ENCODE measurements around the gene LRTM2. TPM values are rescaled to one million over a fixed set of nuclear protein-coding genes. Genes with fewer than 3 reads are reported as not detected.
A peak's percentile ranks its signal among the peaks of the same experiment; 100 is the strongest.

Gene LRTM2
- total RNA-seq, 1 experiment from 2014 or later = not detected

DNA sequence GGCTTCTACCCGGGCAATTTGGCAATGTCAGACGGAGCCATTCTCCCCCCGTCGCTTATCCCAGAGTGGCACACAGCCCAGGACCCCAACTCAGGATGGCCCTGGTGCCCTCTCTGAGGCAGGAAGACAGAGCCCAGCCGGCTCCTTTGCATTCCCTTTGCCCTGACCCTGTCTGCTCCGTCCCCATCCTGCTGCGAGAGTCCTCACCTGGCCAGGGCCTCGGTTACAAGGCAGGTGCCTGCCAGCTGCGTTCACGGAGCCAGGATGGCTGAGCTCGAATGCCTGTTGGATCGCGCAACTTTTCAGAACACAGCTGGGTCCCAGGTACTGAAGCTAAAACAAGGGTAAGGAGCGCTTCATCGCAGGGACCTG, 18.6 kb downstream of the LRTM2 start:
- Histone ChIP-seq H3K27me3 (replicated peaks; ENCODE audit: control insufficient read depth, insufficient read depth, low read length) (no peaks in the 10 kb centered on the region), H3K36me3 (ENCODE audit: control insufficient read depth, insufficient read depth, low read length) (no peaks in the 10 kb centered on the region), H3K9me3 (no peaks in the 10 kb centered on the region), H3K4me1 (peaks cover 11% of the 10 kb centered on the region), H3K4me3 (ENCODE audit: low read depth, low read length) (no peak overlapping the region)
- Mint-ChIP-seq H3K4me1 (ENCODE audit: low read depth, unreplicated experiment) (peaks cover 12% of the 10 kb centered on the region), H3K9me3 (ENCODE audit: unreplicated experiment) (no peaks in the 10 kb centered on the region), H3K4me3 (ENCODE audit: unreplicated experiment) (no peak overlapping the region), H3K27me3 (ENCODE audit: insufficient read depth, unreplicated experiment) (peaks cover 15% of the 10 kb centered on the region), H3K27ac (ENCODE audit: unreplicated experiment) (no peak overlapping the region), H3K36me3 (ENCODE audit: insufficient read depth, unreplicated experiment) (no peaks in the 10 kb centered on the region)
- ChIA-PET POLR2A (no interaction called here), CTCF (no interaction called here)
- intact Hi-C loops (cut with micrococcal nuclease; ENCODE audit: unreplicated experiment) = no loop called here
- BruUV-seq (replicated peaks) = no TSS peak
- TF ChIP-seq, protein P1, sequence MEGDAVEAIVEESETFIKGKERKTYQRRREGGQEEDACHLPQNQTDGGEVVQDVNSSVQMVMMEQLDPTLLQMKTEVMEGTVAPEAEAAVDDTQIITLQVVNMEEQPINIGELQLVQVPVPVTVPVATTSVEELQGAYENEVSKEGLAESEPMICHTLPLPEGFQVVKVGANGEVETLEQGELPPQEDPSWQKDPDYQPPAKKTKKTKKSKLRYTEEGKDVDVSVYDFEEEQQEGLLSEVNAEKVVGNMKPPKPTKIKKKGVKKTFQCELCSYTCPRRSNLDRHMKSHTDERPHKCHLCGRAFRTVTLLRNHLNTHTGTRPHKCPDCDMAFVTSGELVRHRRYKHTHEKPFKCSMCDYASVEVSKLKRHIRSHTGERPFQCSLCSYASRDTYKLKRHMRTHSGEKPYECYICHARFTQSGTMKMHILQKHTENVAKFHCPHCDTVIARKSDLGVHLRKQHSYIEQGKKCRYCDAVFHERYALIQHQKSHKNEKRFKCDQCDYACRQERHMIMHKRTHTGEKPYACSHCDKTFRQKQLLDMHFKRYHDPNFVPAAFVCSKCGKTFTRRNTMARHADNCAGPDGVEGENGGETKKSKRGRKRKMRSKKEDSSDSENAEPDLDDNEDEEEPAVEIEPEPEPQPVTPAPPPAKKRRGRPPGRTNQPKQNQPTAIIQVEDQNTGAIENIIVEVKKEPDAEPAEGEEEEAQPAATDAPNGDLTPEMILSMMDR (IDR thresholded peaks at IDR 0.05; ENCODE audit: insufficient read depth in 1 of 2, low read depth in 1 of 2, low read length in 1 of 2, severe bottlenecking in 1 of 2, unreplicated experiment in 1 of 2) = no peak
- peak in 1 of 2 experiments; percentile 34 for DNase-seq

DNA sequence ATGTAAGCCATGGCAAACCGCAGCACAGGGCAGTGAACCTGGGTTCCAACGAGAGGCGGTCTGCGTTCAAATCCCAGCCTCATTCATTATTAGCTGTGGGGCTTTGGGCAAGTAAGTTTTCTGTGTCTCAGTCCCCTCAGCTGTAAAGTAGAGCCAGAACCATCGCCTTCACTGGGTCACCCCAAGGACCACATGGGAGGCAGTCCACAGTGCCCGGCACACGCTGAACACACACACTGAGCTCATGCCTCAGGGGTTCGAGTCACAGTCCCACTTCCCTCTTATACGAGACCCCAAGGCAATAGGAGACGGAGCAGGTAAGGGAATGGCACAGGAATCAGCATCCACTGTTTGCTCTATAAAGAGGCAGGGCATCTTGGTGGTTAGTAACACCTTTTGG, 19.1 kb downstream of the LRTM2 start:
- Histone ChIP-seq H3K27me3 (replicated peaks; ENCODE audit: control insufficient read depth, insufficient read depth, low read length) (no peaks in the 10 kb centered on the region), H3K36me3 (ENCODE audit: control insufficient read depth, insufficient read depth, low read length) (no peaks in the 10 kb centered on the region), H3K4me1 (peaks cover 11% of the 10 kb centered on the region), H3K4me3 (ENCODE audit: low read depth, low read length) (no peak overlapping the region), H3K9me3 (no peaks in the 10 kb centered on the region)
- H3K4me3 Mint-ChIP-seq (ENCODE audit: unreplicated experiment) = no peak overlapping the region
- CTCF ChIA-PET = interaction anchor here (1.8 kb wide), 1 partner anchor 101 kb away, joined by 4 read pairs; no protein-coding TSS in a partner anchor
- no peak overlapping the region for H3K27ac Mint-ChIP-seq (ENCODE audit: unreplicated experiment)
- DNase-seq = no peak
- no peaks in the 10 kb centered on the region for H3K36me3 Mint-ChIP-seq (ENCODE audit: insufficient read depth, unreplicated experiment)
- TF ChIP-seq, protein P1 (IDR thresholded peaks at IDR 0.05; ENCODE audit: insufficient read depth in 1 of 2, low read depth in 1 of 2, low read length in 1 of 2, severe bottlenecking in 1 of 2, unreplicated experiment in 1 of 2) = no peak
- peaks cover 12% of the 10 kb centered on the region for H3K4me1 Mint-ChIP-seq (ENCODE audit: low read depth, unreplicated experiment)
- BruUV-seq (replicated peaks) = no TSS peak
- no peaks in the 10 kb centered on the region for H3K9me3 Mint-ChIP-seq (ENCODE audit: unreplicated experiment)
- POLR2A ChIA-PET = no interaction called here
- intact Hi-C loops (cut with micrococcal nuclease; ENCODE audit: unreplicated experiment) = no loop called here
- peaks cover 19% of the 10 kb centered on the region for H3K27me3 Mint-ChIP-seq (ENCODE audit: insufficient read depth, unreplicated experiment)

DNA sequence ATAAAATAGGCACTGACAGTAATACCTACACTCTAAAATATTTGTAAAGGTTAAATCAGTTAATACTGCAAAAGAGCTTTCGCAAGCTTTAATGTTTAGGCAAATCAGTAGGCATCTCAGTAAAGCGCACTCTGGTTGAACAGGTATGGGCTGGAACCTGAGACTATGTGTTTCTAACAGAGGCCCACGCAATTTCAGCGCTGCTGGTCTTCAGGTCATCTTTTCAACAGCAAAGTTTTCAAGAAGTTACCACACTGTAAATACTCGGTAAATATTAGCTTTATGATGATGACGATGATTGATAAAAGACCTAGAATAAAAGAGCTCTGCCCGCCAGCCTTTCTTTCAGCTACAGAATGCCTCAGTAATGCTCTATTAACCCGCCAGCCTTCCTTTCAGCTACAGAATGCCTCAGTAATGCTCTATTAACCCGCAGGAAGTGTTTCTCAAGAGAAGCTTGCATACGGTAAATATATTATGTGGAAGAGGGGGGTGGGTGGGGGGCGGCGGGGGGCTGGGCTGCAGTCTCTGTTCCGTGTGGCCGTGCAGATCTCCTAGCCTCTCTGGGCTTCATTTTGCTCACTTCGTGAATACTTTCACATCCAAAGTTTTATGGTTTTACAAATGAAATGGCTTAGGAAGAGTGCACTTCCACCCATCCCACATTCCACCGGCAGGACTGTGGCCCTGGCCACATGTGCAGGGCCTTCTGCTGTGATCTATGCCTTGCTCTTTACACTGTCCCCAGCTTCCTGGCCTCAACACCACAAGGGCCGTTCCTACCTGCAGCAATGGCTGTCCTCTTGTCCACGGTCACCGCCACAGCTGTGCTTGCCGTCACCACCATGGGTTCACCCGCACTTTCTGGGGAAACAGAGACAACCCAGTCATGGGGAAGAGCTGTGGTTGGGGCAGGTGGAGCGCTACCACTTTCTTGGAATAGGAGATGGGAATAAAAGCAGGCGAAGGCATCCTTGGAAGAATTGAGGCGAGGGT, 19.9 kb downstream of the LRTM2 start:
- ChIA-PET CTCF (interaction anchor here (0.6 to 1.8 kb wide), 2 partner anchors 37 to 100 kb away, joined by 3 to 4 read pairs; no protein-coding TSS in a partner anchor), POLR2A (no interaction called here)
- DNase-seq = peak in 1 of 2 experiments; percentile 30
- peaks cover 18% of the 10 kb centered on the region for H3K27me3 Mint-ChIP-seq (ENCODE audit: insufficient read depth, unreplicated experiment)
- Histone ChIP-seq H3K4me1 (peaks cover 11% of the 10 kb centered on the region), H3K4me3 (ENCODE audit: low read depth, low read length) (no peak overlapping the region), H3K9me3 (no peaks in the 10 kb centered on the region), H3K36me3 (ENCODE audit: control insufficient read depth, insufficient read depth, low read length) (no peaks in the 10 kb centered on the region), H3K27me3 (replicated peaks; ENCODE audit: control insufficient read depth, insufficient read depth, low read length) (no peaks in the 10 kb centered on the region)
- intact Hi-C loops (cut with micrococcal nuclease; ENCODE audit: unreplicated experiment) = no loop called here
- H3K27ac Mint-ChIP-seq (ENCODE audit: unreplicated experiment) = no peak overlapping the region
- no peaks in the 10 kb centered on the region for H3K36me3 Mint-ChIP-seq (ENCODE audit: insufficient read depth, unreplicated experiment)
- TF ChIP-seq, protein P1 (IDR thresholded peaks at IDR 0.05; ENCODE audit: insufficient read depth in 1 of 2, low read depth in 1 of 2, low read length in 1 of 2, severe bottlenecking in 1 of 2, unreplicated experiment in 1 of 2) = no peak
- BruUV-seq (replicated peaks) = no TSS peak
- H3K4me1 Mint-ChIP-seq (ENCODE audit: low read depth, unreplicated experiment) = peaks cover 12% of the 10 kb centered on the region
- no peak overlapping the region for H3K4me3 Mint-ChIP-seq (ENCODE audit: unreplicated experiment)
- no peaks in the 10 kb centered on the region for H3K9me3 Mint-ChIP-seq (ENCODE audit: unreplicated experiment)
